Forelimb muscle (tissue), 1 donor: ENCODE results near the gene AGFG1. TPM values are rescaled to one million over a fixed set of nuclear protein-coding genes. Genes with fewer than 3 reads are reported as not detected.
"Not testable (repeated sequence)": the region's sequence is repeated elsewhere in the genome, so short reads cannot be mapped to it uniquely, and the experiment has no call there.

Experiments used
- DNase-seq: peaks from one replicate; pipeline ENCODE4 v3.0.0-alpha.2; 2013; ENCODE audit warnings: low read depth
- polyA plus RNA-seq: library from polyadenylated mRNA; unstranded; fragments of 120-200 nt; gene quantifications from one replicate; pipeline ENCODE4 v1.2.1, GENCODE V29; 2013; ENCODE audit not compliant: insufficient read length

Gene AGFG1
- polyA plus RNA-seq, 1 donor: 47.8 TPM

GRCh38 chr2:227499627-227500300 lies 27.8 kb downstream of the AGFG1 start:
- DNase-seq: no peak

- DNase-seq: no peak
These were observed 28.3 kb downstream of the AGFG1 start for GRCh38 chr2:227500301-227500630.

- no peak for DNase-seq
These were observed 31.8 kb downstream of the AGFG1 start for GRCh38 chr2:227503433-227504406.

GRCh38 chr2:227504700-227505099 lies 32.7 kb downstream of the AGFG1 start:
- no peak for DNase-seq

GRCh38 chr2:227506456-227506855 lies 34.5 kb downstream of the AGFG1 start:
- DNase-seq: no peak

GRCh38 chr2:227507963-227508362 lies 36.0 kb downstream of the AGFG1 start:
- DNase-seq: no peak

- DNase-seq: no peak
These were observed 37.1 kb downstream of the AGFG1 start for GRCh38 chr2:227509076-227509475.

- no peak for DNase-seq
These were observed 38.1 kb downstream of the AGFG1 start for GRCh38 chr2:227509824-227510619.

- no peak for DNase-seq
These were observed 38.6 kb downstream of the AGFG1 start for GRCh38 chr2:227510620-227510958.

GRCh38 chr2:227511239-227511930 lies 39.4 kb downstream of the AGFG1 start:
- DNase-seq: no peak

- no peak for DNase-seq
These were observed 40.0 kb downstream of the AGFG1 start for GRCh38 chr2:227511955-227512354.

GRCh38 chr2:227513113-227513512 lies 41.2 kb downstream of the AGFG1 start:
- no peak for DNase-seq

- DNase-seq: no peak
These were observed 43.8 kb downstream of the AGFG1 start for GRCh38 chr2:227515742-227516141.

GRCh38 chr2:227517724-227518123 lies 45.8 kb downstream of the AGFG1 start:
- DNase-seq: no peak

- not testable (repeated sequence) for DNase-seq
These were observed 46.4 kb downstream of the AGFG1 start for GRCh38 chr2:227518278-227518865.

GRCh38 chr2:227521178-227521577 lies 49.2 kb downstream of the AGFG1 start:
- not testable (repeated sequence) for DNase-seq

GRCh38 chr2:227524665-227525064 lies 52.7 kb downstream of the AGFG1 start:
- no peak for DNase-seq

GRCh38 chr2:227527351-227527750 lies 55.4 kb downstream of the AGFG1 start:
- DNase-seq: no peak

- no peak for DNase-seq
These were observed 56.8 kb downstream of the AGFG1 start for GRCh38 chr2:227528803-227529202.

- no peak for DNase-seq
These were observed 57.9 kb downstream of the AGFG1 start for GRCh38 chr2:227529871-227530270.

- DNase-seq: no peak
These were observed 62.8 kb downstream of the AGFG1 start for GRCh38 chr2:227534714-227535113.
